Psoas muscle (tissue), 8 donors: ENCODE data around the gene CD247. TPM values are rescaled to one million over a fixed set of nuclear protein-coding genes. Genes with fewer than 3 reads are reported as not detected.

Experiments used
- ATAC-seq, 4 donors: fragments of 200-7000 bp; cut with Tn5 transposase; one replicate each; pipeline ENCODE4 v1.9.1; 2020; ENCODE audit warnings: moderate library complexity in 3 of 4, mild to moderate bottlenecking in 2 of 4
- DNase-seq, 2 donors: peaks; one replicate each; pipeline ENCODE4 v3.0.0-alpha.2; 2020
- H3K27ac ChIP-seq: fragments of 200-600 bp; one replicate; pipeline ENCODE4 v1.8.0; 2022
- H3K27me3 ChIP-seq, 3 donors: fragments of 200-600 bp in 1 of 3; one replicate each; pipeline versions ENCODE4 v1.6.1 to v1.8.0; 2013 to 2022; ENCODE audit warnings: low read length in 2 of 3, mild to moderate bottlenecking in 2 of 3, moderate library complexity in 1 of 3; ENCODE audit not compliant: insufficient read depth in 3 of 3
- H3K36me3 ChIP-seq, 2 donors: fragments of 200-600 bp in 1 of 2; one replicate each; pipeline versions ENCODE4 v1.6.1 to v1.8.0; 2013 to 2022; ENCODE audit warnings: low read depth in 1 of 2, mild to moderate bottlenecking in 1 of 2, moderate library complexity in 1 of 2; ENCODE audit not compliant: insufficient read depth in 1 of 2
- H3K4me1 ChIP-seq: fragments of 200-600 bp; one replicate; pipeline ENCODE4 v1.8.0; 2022
- H3K4me3 ChIP-seq: fragments of 200-600 bp; one replicate; pipeline ENCODE4 v1.8.0; 2022; ENCODE audit warnings: mild to moderate bottlenecking
- H3K9me3 ChIP-seq: fragments of 200-600 bp; one replicate; pipeline ENCODE4 v1.8.0; 2022
- CTCF ChIP-seq: fragments of 200-600 bp; IDR thresholded peaks from one replicate; pipeline ENCODE4 v1.8.0; 2022; ENCODE audit warnings: antibody characterized with exemption
- WGBS, 3 donors: extraction: QIAGEN DNeasy Blood & Tissue Kit; methylation state at CpG; one replicate each; pipeline versions ENCODE4 v1.1.6 to v1.1.7; 2013; 5-methylcytosine and 5-hydroxymethylcytosine counted together
- intact Hi-C, 2 donors: fragments of 100-400 bp; cut with DNase I; formaldehyde crosslinking; loops; one replicate each; pipeline versions ENCODE4 v1.11.0 to v1.14.2; 2022
- polyA plus RNA-seq, 3 donors: library from polyadenylated mRNA; stranded (reverse); fragments of 200-250 nt; gene quantifications; one replicate each; pipeline ENCODE4 v1.2.3, GENCODE V29; 2013
- total RNA-seq, 4 donors: library from RNA; stranded (reverse); fragmentation: NEBNext Ultra II Directional in 2 of 4; extraction: Animal tissue kit (Norgen Biotek cat#: 25700) in 2 of 4; gene quantifications; one replicate each; pipeline versions ENCODE4 v1.2.1 to v1.2.4, GENCODE V29; 2021 to 2023
- donor health status: healthy with polysubstance abuse.
- donor health status: DM: no; HTN: no; CAD: no; lungs with moderate emphysema.
- donor health status: Bipolar disorder and iron deficiency.
- donor health status: healthy.
- donor health status: DM: yes; HTN: yes; CAD: no.
- donor health status: DM: no; HTN: no; CAD: no.
- donor health status: DM: no; HTN: no; CAD: no.
- donor health status: DM: yes; HTN: yes; CAD: no.

CD247 gene
- total and polyA plus RNA-seq, 7 donors: 0.18 to 1.9 (median 0.65) TPM

- no peaks in the 10 kb centered on the region for H3K36me3 ChIP-seq
- H3K27ac ChIP-seq: peak overlapping the region; percentile 70
- H3K9me3 ChIP-seq: no peaks in the 10 kb centered on the region
- intact Hi-C loops: no loop called here
- ATAC-seq (peak; percentile 58 to 88 (median 85)), DNase-seq (no peak)
- no peak overlapping the region for H3K4me3 ChIP-seq
- WGBS, 3 donors: 13 to 24% (median 20%) methylated on average over 2 of the region's 2 CpGs
- TF ChIP-seq CTCF: no peak
- H3K4me1 ChIP-seq: peaks cover 11% of the 10 kb centered on the region
- H3K27me3 ChIP-seq: no peaks in the 10 kb centered on the region
Measured at GRCh38 chr1:167428395-167428794, 89.9 kb downstream of the CD247 start.

- Histone ChIP-seq H3K27ac (peak overlapping the region; percentile 70), H3K36me3 (no peaks in the 10 kb centered on the region), H3K4me1 (peaks cover 11% of the 10 kb centered on the region), H3K9me3 (no peaks in the 10 kb centered on the region), H3K27me3 (no peaks in the 10 kb centered on the region), H3K4me3 (no peak overlapping the region)
- 31 to 53% (median 40%) methylated on average over 5 of the region's 5 CpGs for WGBS, 3 donors
- intact Hi-C loops: no loop called here
- ATAC-seq (peak in 2 of 4 donors; percentile 48 to 67), DNase-seq (no peak)
- TF ChIP-seq CTCF: no peak
Measured at GRCh38 chr1:167427848-167428247, 90.5 kb downstream of the CD247 start.

- no peak overlapping the region for H3K4me3 ChIP-seq
- H3K36me3 ChIP-seq: no peaks in the 10 kb centered on the region
- H3K27ac ChIP-seq: no peak overlapping the region
- H3K4me1 ChIP-seq: peaks cover 11% of the 10 kb centered on the region
- 93 to 96% (median 96%) methylated on average over 4 of the region's 4 CpGs for WGBS, 3 donors
- no peak for TF ChIP-seq CTCF
- ATAC-seq (no peak), DNase-seq (no peak)
- intact Hi-C loops: no loop called here
- H3K9me3 ChIP-seq: no peaks in the 10 kb centered on the region
- no peaks in the 10 kb centered on the region for H3K27me3 ChIP-seq
Measured at GRCh38 chr1:167426716-167427115, 91.6 kb downstream of the CD247 start.

GRCh38 chr1:167425482-167425881 lies 92.8 kb downstream of the CD247 start:
- no peaks in the 10 kb centered on the region for H3K36me3 ChIP-seq
- intact Hi-C loops: no loop called here
- DNase-seq (no peak), ATAC-seq (no peak)
- no peak overlapping the region for H3K4me3 ChIP-seq
- no peaks in the 10 kb centered on the region for H3K27me3 ChIP-seq
- no peak overlapping the region for H3K27ac ChIP-seq
- peaks cover 11% of the 10 kb centered on the region for H3K4me1 ChIP-seq
- no peaks in the 10 kb centered on the region for H3K9me3 ChIP-seq
- no peak for TF ChIP-seq CTCF
- 85 to 86% (median 86%) methylated on average over 7 of the region's 7 CpGs for WGBS, 3 donors
